HG02678 (cell line): ENCODE results near the gene OR1I1.
"Not testable (repeated sequence)": the region's sequence is repeated elsewhere in the genome, so short reads cannot be mapped to it uniquely, and the experiment has no call there.

ENCODE experiments used
- ATAC-seq: cut with Tn5 transposase; IDR thresholded peaks from one replicate; pipeline ENCODE4 v1.9.1; 2021; ENCODE audit warnings: mild to moderate bottlenecking, moderate library complexity; ENCODE audit not compliant: unreplicated experiment

OR1I1 gene

GRCh38 chr19:15097980-15098379, 16.0 kb downstream of the OR1I1 start:
- ATAC-seq, result not testable (repeated sequence)

GRCh38 chr19:15098460-15098859, 16.4 kb downstream of the OR1I1 start:
- ATAC-seq, result no peak

- ATAC-seq, result no peak
Observed at GRCh38 chr19:15099017-15099582, 17.1 kb downstream of the OR1I1 start.

- no peak for ATAC-seq
Observed at GRCh38 chr19:15101479-15102082, 19.6 kb downstream of the OR1I1 start.

- ATAC-seq, result no peak
Observed at GRCh38 chr19:15104003-15104402, 22.0 kb downstream of the OR1I1 start.

GRCh38 chr19:15104411-15104810, 22.4 kb downstream of the OR1I1 start:
- ATAC-seq, result no peak

- ATAC-seq, result no peak
Observed at GRCh38 chr19:15105044-15105443, 23.0 kb downstream of the OR1I1 start.

GRCh38 chr19:15107061-15108010, 25.3 kb downstream of the OR1I1 start, which contains the start of gene SYDE1:
SYDE1 (plus strand) TSS chr19:15107401; CDS start chr19:15107434, 33 bp downstream.
- no peak for ATAC-seq

- no peak for ATAC-seq
Observed at GRCh38 chr19:15108145-15108844, 26.3 kb downstream of the OR1I1 start.

- ATAC-seq, result no peak
Observed at GRCh38 chr19:15108845-15109767, 27.1 kb downstream of the OR1I1 start.

GRCh38 chr19:15109768-15110417, 27.9 kb downstream of the OR1I1 start:
- ATAC-seq, result no peak

GRCh38 chr19:15110418-15110815, 28.4 kb downstream of the OR1I1 start:
- no peak for ATAC-seq

- ATAC-seq, result no peak
Observed at GRCh38 chr19:15111758-15112157, 29.7 kb downstream of the OR1I1 start.

GRCh38 chr19:15112385-15112784, 30.4 kb downstream of the OR1I1 start:
- ATAC-seq, result no peak

GRCh38 chr19:15113245-15114152, 31.5 kb downstream of the OR1I1 start:
- no peak for ATAC-seq

GRCh38 chr19:15114153-15114540, 32.1 kb downstream of the OR1I1 start:
- ATAC-seq, result no peak

- no peak for ATAC-seq
Observed at GRCh38 chr19:15115080-15115479, 33.1 kb downstream of the OR1I1 start.

- no peak for ATAC-seq
Observed at GRCh38 chr19:15115762-15116615, 34.0 kb downstream of the OR1I1 start.
